GM18951 (cell line): ENCODE results near the gene UBE3B.

Experiments
- POLR2A ChIP-seq: IDR thresholded peaks from 4 replicates; pipeline ENCODE4 v1.6.1; 2011; ENCODE audit warnings: mild to moderate bottlenecking; ENCODE audit not compliant: insufficient read length, insufficient read depth; ENCODE audit errors: extremely low read depth
- in situ Hi-C: fragments of 300-500 bp; cut with MboI; formaldehyde crosslinking; loops from one replicate; pipeline ENCODE4 v1.12.0; 2022; ENCODE audit warnings: low sequenced_read_pairs, mixed read lengths, inconsistent platforms; ENCODE audit not compliant: unreplicated experiment

The UBE3B gene

GRCh38 chr12:109525279-109525585 lies 47.8 kb downstream of the UBE3B start:
- in situ Hi-C loops: no loop called here

GRCh38 chr12:109527489-109528123 lies 50.2 kb downstream of the UBE3B start:
- in situ Hi-C loops: no loop called here
- no peak for TF ChIP-seq POLR2A

More at GRCh38 chr12:109525279-109525585, 47.8 kb downstream of the UBE3B start:
- no peak for TF ChIP-seq POLR2A

GRCh38 chr12:109529691-109530640 lies 52.5 kb downstream of the UBE3B start:
- no peak for TF ChIP-seq POLR2A
- in situ Hi-C loops: no loop called here

GRCh38 chr12:109531411-109531810 lies 54.0 kb downstream of the UBE3B start:
- in situ Hi-C loops: no loop called here
- no peak for TF ChIP-seq POLR2A

- no peak for TF ChIP-seq POLR2A
- in situ Hi-C loops: no loop called here
Observed at GRCh38 chr12:109532721-109533486, 55.5 kb downstream of the UBE3B start.

GRCh38 chr12:109533487-109533740 lies 56.0 kb downstream of the UBE3B start:
- in situ Hi-C loops: no loop called here
- no peak for TF ChIP-seq POLR2A

- TF ChIP-seq POLR2A: no peak
- in situ Hi-C loops: no loop called here
Observed at GRCh38 chr12:109534456-109534855, 57.0 kb downstream of the UBE3B start.

- no peak for TF ChIP-seq POLR2A
- in situ Hi-C loops: no loop called here
Observed at GRCh38 chr12:109535231-109535862, 57.9 kb downstream of the UBE3B start.

- in situ Hi-C loops: no loop called here
Observed at GRCh38 chr12:109535863-109536250, 58.4 kb downstream of the UBE3B start.

GRCh38 chr12:109537136-109537535 lies 59.7 kb downstream of the UBE3B start:
- TF ChIP-seq POLR2A: no peak
- in situ Hi-C loops: no loop called here

More at GRCh38 chr12:109535863-109536250, 58.4 kb downstream of the UBE3B start:
- no peak for TF ChIP-seq POLR2A

- in situ Hi-C loops: no loop called here
- no peak for TF ChIP-seq POLR2A
Observed at GRCh38 chr12:109538191-109538863, 60.9 kb downstream of the UBE3B start.

- in situ Hi-C loops: no loop called here
- TF ChIP-seq POLR2A: no peak
Observed at GRCh38 chr12:109539508-109539907, 62.1 kb downstream of the UBE3B start.
